CD8-positive, alpha-beta memory T cell (primary cell): Measurements from ENCODE around the gene CCDC88C. TPM values are rescaled to one million over a fixed set of nuclear protein-coding genes. Genes with fewer than 3 reads are reported as not detected.

Source experiments
- CTCF ChIA-PET: fragments of 350-600 bp; sonication (Branson Sonifier 250); formaldehyde crosslinking; loops from one replicate; lab custom pipeline; 2021; ENCODE audit warnings: antibody characterized with exemption; lab: Charles Lee
- POLR2A ChIA-PET: fragments of 350-600 bp; sonication (Branson Sonifier 250); formaldehyde crosslinking; loops from one replicate; lab custom pipeline; 2021; ENCODE audit warnings: antibody characterized with exemption; lab: Charles Lee
- DNase-seq, 5 donors: peaks; one replicate each; pipeline versions ENCODE4 v3.0.0 to v3.0.0-alpha.2; 2020 to 2022; ENCODE audit warnings: mixed read lengths in 1 of 5
- H3K27ac ChIP-seq: one replicate; pipeline ENCODE4 v1.7.0; 2013; ENCODE audit warnings: low read depth, mild to moderate bottlenecking, low read length, moderate library complexity
- H3K27me3 ChIP-seq: 2 replicates; pipeline ENCODE4 v1.7.0; 2013; ENCODE audit warnings: low read length, mild to moderate bottlenecking; ENCODE audit not compliant: insufficient read depth, poor library complexity, severe bottlenecking
- H3K36me3 ChIP-seq: 2 replicates; pipeline ENCODE4 v1.7.0; 2013; ENCODE audit warnings: mild to moderate bottlenecking, low read length, moderate library complexity; ENCODE audit not compliant: insufficient read depth
- H3K4me1 ChIP-seq: 2 replicates; pipeline ENCODE4 v1.7.0; 2013; ENCODE audit warnings: mild to moderate bottlenecking, low read length, moderate library complexity; ENCODE audit not compliant: insufficient read depth
- H3K4me3 ChIP-seq: 2 replicates; pipeline ENCODE4 v1.7.0; 2013; ENCODE audit warnings: mild to moderate bottlenecking, low read length
- H3K9me3 ChIP-seq: 2 replicates; pipeline ENCODE4 v1.7.0; 2013; ENCODE audit warnings: mild to moderate bottlenecking, low read length
- H3K27ac Mint-ChIP-seq, 8 donors: one replicate each; pipeline ENCODE4 v1.8.0; 2020 to 2021; ENCODE audit warnings: mixed read lengths in 8 of 8, mild to moderate bottlenecking in 6 of 8, inconsistent platforms in 3 of 8, moderate library complexity in 3 of 8
- H3K27me3 Mint-ChIP-seq, 2 donors: one replicate each; pipeline ENCODE4 v1.8.0; 2020 to 2021; ENCODE audit warnings: mixed read lengths in 2 of 2, mild to moderate bottlenecking in 1 of 2, moderate library complexity in 1 of 2
- H3K36me3 Mint-ChIP-seq, 3 donors: one replicate each; pipeline ENCODE4 v1.8.0; 2020 to 2021; ENCODE audit warnings: mixed read lengths in 3 of 3, inconsistent platforms in 1 of 3, mild to moderate bottlenecking in 1 of 3
- H3K4me1 Mint-ChIP-seq, 3 donors: one replicate each; pipeline ENCODE4 v1.8.0; 2020 to 2021; ENCODE audit warnings: mixed read lengths in 3 of 3, inconsistent platforms in 1 of 3, mild to moderate bottlenecking in 1 of 3
- H3K4me3 Mint-ChIP-seq, 7 donors: one replicate each; pipeline ENCODE4 v1.8.0; 2020 to 2021; ENCODE audit warnings: mixed read lengths in 7 of 7, mild to moderate bottlenecking in 6 of 7, moderate library complexity in 4 of 7, inconsistent platforms in 2 of 7
- H3K9me3 Mint-ChIP-seq, 5 donors: one replicate each; pipeline ENCODE4 v1.8.0; 2020 to 2022; ENCODE audit warnings: mixed read lengths in 5 of 5, mild to moderate bottlenecking in 3 of 5, moderate library complexity in 2 of 5, inconsistent platforms in 1 of 5
- polyA plus RNA-seq: library from polyadenylated mRNA; unstranded; fragments of 300-500 nt; fragmentation: Illumina TruSeq; gene quantifications from one replicate; pipeline ENCODE4 v1.2.3, GENCODE V29; 2021
- total RNA-seq, 2 experiments: library from RNA; stranded (reverse); gene quantifications; one replicate each; pipeline ENCODE4 v1.2.3, GENCODE V29; 2021

Gene CCDC88C
- total and polyA plus RNA-seq, 3 experiments from 2014 or later: 42.3 to 74.1 (median 71.7) TPM

GRCh38 chr14:91416744-91417119, 888 bp downstream of the CCDC88C start:
- POLR2A ChIA-PET: interaction anchor here (1.3 to 5.1 kb wide), 11 partner anchors 13 to 101 kb away, joined by 3 to 58 read pairs (median 10); no protein-coding TSS in a partner anchor
- H3K27me3 Mint-ChIP-seq: no peaks in the 10 kb centered on the region
- H3K4me3 ChIP-seq: peak overlapping the region; percentile 91

GRCh38 chr14:91415794-91416743, 1.6 kb downstream of the CCDC88C start:
- DNase-seq: peak; percentile 52 to 90 (median 85)
- H3K27me3 ChIP-seq: no peaks in the 10 kb centered on the region
- H3K27ac ChIP-seq: peak overlapping the region; percentile 87
- no peaks in the 10 kb centered on the region for H3K9me3 Mint-ChIP-seq
- CTCF ChIA-PET: interaction anchor here (0.7 to 12.4 kb wide), 17 partner anchors 8 to 239 kb away, joined by 3 to 211 read pairs (median 8); no protein-coding TSS in a partner anchor
- H3K27me3 Mint-ChIP-seq: no peaks in the 10 kb centered on the region
- peaks cover 10 to 48% (median 11%) of the 10 kb centered on the region in 3 donors for H3K36me3 Mint-ChIP-seq
- peaks cover 51 to 70% (median 61%) of the 10 kb centered on the region in 3 donors for H3K4me1 Mint-ChIP-seq
- peak overlapping the region; percentile 95 to 100 (median 98) for H3K27ac Mint-ChIP-seq
- H3K4me3 ChIP-seq: peak overlapping the region; percentile 91
- H3K9me3 ChIP-seq: no peaks in the 10 kb centered on the region
- H3K36me3 ChIP-seq: peaks cover 11% of the 10 kb centered on the region
- POLR2A ChIA-PET: interaction anchor here (0.6 to 5.1 kb wide), 15 partner anchors 12 to 100 kb away, joined by 3 to 58 read pairs (median 10); no protein-coding TSS in a partner anchor
- peak overlapping the region; percentile 97 to 100 (median 99) for H3K4me3 Mint-ChIP-seq
- peaks cover 54% of the 10 kb centered on the region for H3K4me1 ChIP-seq

More at GRCh38 chr14:91416744-91417119, 888 bp downstream of the CCDC88C start:
- H3K9me3 ChIP-seq: no peaks in the 10 kb centered on the region
- peak overlapping the region; percentile 87 for H3K27ac ChIP-seq
- Mint-ChIP-seq H3K4me1 (peaks cover 47 to 66% (median 55%) of the 10 kb centered on the region in 3 donors), H3K9me3 (no peaks in the 10 kb centered on the region), H3K27ac (peak overlapping the region; percentile 95 to 100 (median 98)), H3K4me3 (peak overlapping the region; percentile 97 to 100 (median 99)), H3K36me3 (peaks cover 8 to 44% (median 10%) of the 10 kb centered on the region in 3 donors)
- H3K27me3 ChIP-seq: no peaks in the 10 kb centered on the region
- CTCF ChIA-PET: interaction anchor here (1.5 to 12.4 kb wide), 10 partner anchors 17 to 170 kb away, joined by 4 to 211 read pairs (median 47); no protein-coding TSS in a partner anchor
- peaks cover 10% of the 10 kb centered on the region for H3K36me3 ChIP-seq
- DNase-seq: no peak
- peaks cover 47% of the 10 kb centered on the region for H3K4me1 ChIP-seq

- peak overlapping the region; percentile 97 to 100 (median 99) for H3K4me3 Mint-ChIP-seq
- H3K27me3 ChIP-seq: no peaks in the 10 kb centered on the region
- H3K27me3 Mint-ChIP-seq: no peaks in the 10 kb centered on the region
- H3K27ac ChIP-seq: peak overlapping the region; percentile 55
- POLR2A ChIA-PET: interaction anchor here (0.6 to 5.1 kb wide), 10 partner anchors 10 to 1032 kb away, joined by 3 to 58 read pairs (median 12); no protein-coding TSS in a partner anchor
- peaks cover 63 to 79% (median 72%) of the 10 kb centered on the region in 3 donors for H3K4me1 Mint-ChIP-seq
- no peaks in the 10 kb centered on the region for H3K9me3 ChIP-seq
- peaks cover 68% of the 10 kb centered on the region for H3K4me1 ChIP-seq
- CTCF ChIA-PET: interaction anchor here (1.6 to 12.4 kb wide), 7 partner anchors 10 to 90 kb away, joined by 3 to 211 read pairs (median 64); no protein-coding TSS in a partner anchor
- peaks cover 17 to 62% (median 20%) of the 10 kb centered on the region in 3 donors for H3K36me3 Mint-ChIP-seq
- peaks cover 27% of the 10 kb centered on the region for H3K36me3 ChIP-seq
- peak overlapping the region; percentile 95 to 100 (median 98) for H3K27ac Mint-ChIP-seq
- H3K4me3 ChIP-seq: peak overlapping the region; percentile 91
- DNase-seq: no peak
- H3K9me3 Mint-ChIP-seq: no peaks in the 10 kb centered on the region
Measured at GRCh38 chr14:91414475-91414833, 3.2 kb downstream of the CCDC88C start.

GRCh38 chr14:91413547-91414474, 3.8 kb downstream of the CCDC88C start:
- peak overlapping the region; percentile 38 for H3K27ac ChIP-seq
- no peaks in the 10 kb centered on the region for H3K27me3 ChIP-seq
- peaks cover 60 to 76% (median 72%) of the 10 kb centered on the region in 3 donors for H3K4me1 Mint-ChIP-seq
- H3K4me3 ChIP-seq: peak overlapping the region; percentile 91
- ChIA-PET CTCF (interaction anchor here (1.6 to 12.4 kb wide), 4 partner anchors 14 to 90 kb away, joined by 7 to 211 read pairs (median 46); no protein-coding TSS in a partner anchor), POLR2A (interaction anchor here (1.0 to 5.1 kb wide), 8 partner anchors 10 to 1031 kb away, joined by 3 to 58 read pairs (median 7); no protein-coding TSS in a partner anchor)
- peaks cover 27% of the 10 kb centered on the region for H3K36me3 ChIP-seq
- peaks cover 17 to 65% (median 22%) of the 10 kb centered on the region in 3 donors for H3K36me3 Mint-ChIP-seq
- no peaks in the 10 kb centered on the region for H3K9me3 Mint-ChIP-seq
- peak overlapping the region; percentile 97 to 100 (median 99) for H3K4me3 Mint-ChIP-seq
- H3K27ac Mint-ChIP-seq: peak overlapping the region; percentile 95 to 100 (median 98)
- DNase-seq: peak; percentile 47 to 78 (median 65)
- no peaks in the 10 kb centered on the region for H3K27me3 Mint-ChIP-seq
- no peaks in the 10 kb centered on the region for H3K9me3 ChIP-seq
- peaks cover 70% of the 10 kb centered on the region for H3K4me1 ChIP-seq

GRCh38 chr14:91412939-91413338, 4.7 kb downstream of the CCDC88C start:
- DNase-seq: no peak
- H3K9me3 Mint-ChIP-seq: no peaks in the 10 kb centered on the region
- H3K27ac ChIP-seq: peak overlapping the region; percentile 38
- H3K36me3 Mint-ChIP-seq: peaks cover 17 to 74% (median 31%) of the 10 kb centered on the region in 3 donors
- peak overlapping the region; percentile 95 to 100 (median 98) for H3K27ac Mint-ChIP-seq
- H3K4me1 Mint-ChIP-seq: peaks cover 66 to 82% (median 77%) of the 10 kb centered on the region in 3 donors
- ChIA-PET POLR2A (interaction anchor here (1.0 to 3.6 kb wide), 4 partner anchors 13 to 87 kb away, joined by 3 to 52 read pairs (median 4); no protein-coding TSS in a partner anchor), CTCF (interaction anchor here (0.8 to 12.4 kb wide), 5 partner anchors 9 to 89 kb away, joined by 3 to 211 read pairs (median 7); no protein-coding TSS in a partner anchor)
- peaks cover 71% of the 10 kb centered on the region for H3K4me1 ChIP-seq
- H3K27me3 Mint-ChIP-seq: no peaks in the 10 kb centered on the region
- no peaks in the 10 kb centered on the region for H3K9me3 ChIP-seq
- peak overlapping the region; percentile 91 for H3K4me3 ChIP-seq
- peak overlapping the region; percentile 97 to 100 (median 99) for H3K4me3 Mint-ChIP-seq
- no peaks in the 10 kb centered on the region for H3K27me3 ChIP-seq
- peaks cover 30% of the 10 kb centered on the region for H3K36me3 ChIP-seq

GRCh38 chr14:91410771-91411536, 6.7 kb downstream of the CCDC88C start:
- Histone ChIP-seq H3K27me3 (no peaks in the 10 kb centered on the region), H3K9me3 (no peaks in the 10 kb centered on the region), H3K27ac (peak overlapping the region; percentile 55), H3K36me3 (peaks cover 50% of the 10 kb centered on the region), H3K4me1 (peaks cover 91% of the 10 kb centered on the region), H3K4me3 (peak overlapping the region; percentile 46)
- Mint-ChIP-seq H3K36me3 (peaks cover 21 to 81% (median 37%) of the 10 kb centered on the region in 3 donors), H3K4me3 (peak overlapping the region; percentile 78 to 93 (median 83)), H3K27ac (peak overlapping the region; percentile 92 to 100 (median 96)), H3K9me3 (no peaks in the 10 kb centered on the region), H3K27me3 (no peaks in the 10 kb centered on the region), H3K4me1 (peaks cover 84 to 97% (median 96%) of the 10 kb centered on the region in 3 donors)
- CTCF ChIA-PET: interaction anchor here (0.8 to 12.4 kb wide), 9 partner anchors 8 to 87 kb away, joined by 3 to 211 read pairs (median 4); no protein-coding TSS in a partner anchor
- peak in 1 of 5 donors; percentile 20 for DNase-seq
- POLR2A ChIA-PET: interaction anchor here (1.0 to 2.5 kb wide), 4 partner anchors 11 to 59 kb away, joined by 3 to 10 read pairs (median 7); no protein-coding TSS in a partner anchor
